ENCODE measurements around the gene CALML4.

Gene CALML4

GRCh38 chr15:68210409-68210756 is 5.3 kb upstream of the CALML4 start:
- Histone ChIP-seq H3K27ac (replicated peaks) (no peak overlapping the region), H3K4me3 (replicated peaks; ENCODE audit: insufficient read depth, low read length) (no peak overlapping the region), H3K27me3 (ENCODE audit: insufficient read depth, poor library complexity, severe bottlenecking) (no peaks in the 10 kb centered on the region)
- no peak for DNase-seq (ENCODE audit: low read depth in 1 of 2, low spot score in 1 of 2)
- TF ChIP-seq SPI1 (IDR thresholded peaks at IDR 0.05; ENCODE audit: borderline replicate concordance, low read depth) = no peak
- TF ChIP-seq, protein P1, sequence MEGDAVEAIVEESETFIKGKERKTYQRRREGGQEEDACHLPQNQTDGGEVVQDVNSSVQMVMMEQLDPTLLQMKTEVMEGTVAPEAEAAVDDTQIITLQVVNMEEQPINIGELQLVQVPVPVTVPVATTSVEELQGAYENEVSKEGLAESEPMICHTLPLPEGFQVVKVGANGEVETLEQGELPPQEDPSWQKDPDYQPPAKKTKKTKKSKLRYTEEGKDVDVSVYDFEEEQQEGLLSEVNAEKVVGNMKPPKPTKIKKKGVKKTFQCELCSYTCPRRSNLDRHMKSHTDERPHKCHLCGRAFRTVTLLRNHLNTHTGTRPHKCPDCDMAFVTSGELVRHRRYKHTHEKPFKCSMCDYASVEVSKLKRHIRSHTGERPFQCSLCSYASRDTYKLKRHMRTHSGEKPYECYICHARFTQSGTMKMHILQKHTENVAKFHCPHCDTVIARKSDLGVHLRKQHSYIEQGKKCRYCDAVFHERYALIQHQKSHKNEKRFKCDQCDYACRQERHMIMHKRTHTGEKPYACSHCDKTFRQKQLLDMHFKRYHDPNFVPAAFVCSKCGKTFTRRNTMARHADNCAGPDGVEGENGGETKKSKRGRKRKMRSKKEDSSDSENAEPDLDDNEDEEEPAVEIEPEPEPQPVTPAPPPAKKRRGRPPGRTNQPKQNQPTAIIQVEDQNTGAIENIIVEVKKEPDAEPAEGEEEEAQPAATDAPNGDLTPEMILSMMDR (IDR thresholded peaks at IDR 0.05; ENCODE audit: insufficient read depth, low read length) = no peak
- TF ChIP-seq, protein P2, sequence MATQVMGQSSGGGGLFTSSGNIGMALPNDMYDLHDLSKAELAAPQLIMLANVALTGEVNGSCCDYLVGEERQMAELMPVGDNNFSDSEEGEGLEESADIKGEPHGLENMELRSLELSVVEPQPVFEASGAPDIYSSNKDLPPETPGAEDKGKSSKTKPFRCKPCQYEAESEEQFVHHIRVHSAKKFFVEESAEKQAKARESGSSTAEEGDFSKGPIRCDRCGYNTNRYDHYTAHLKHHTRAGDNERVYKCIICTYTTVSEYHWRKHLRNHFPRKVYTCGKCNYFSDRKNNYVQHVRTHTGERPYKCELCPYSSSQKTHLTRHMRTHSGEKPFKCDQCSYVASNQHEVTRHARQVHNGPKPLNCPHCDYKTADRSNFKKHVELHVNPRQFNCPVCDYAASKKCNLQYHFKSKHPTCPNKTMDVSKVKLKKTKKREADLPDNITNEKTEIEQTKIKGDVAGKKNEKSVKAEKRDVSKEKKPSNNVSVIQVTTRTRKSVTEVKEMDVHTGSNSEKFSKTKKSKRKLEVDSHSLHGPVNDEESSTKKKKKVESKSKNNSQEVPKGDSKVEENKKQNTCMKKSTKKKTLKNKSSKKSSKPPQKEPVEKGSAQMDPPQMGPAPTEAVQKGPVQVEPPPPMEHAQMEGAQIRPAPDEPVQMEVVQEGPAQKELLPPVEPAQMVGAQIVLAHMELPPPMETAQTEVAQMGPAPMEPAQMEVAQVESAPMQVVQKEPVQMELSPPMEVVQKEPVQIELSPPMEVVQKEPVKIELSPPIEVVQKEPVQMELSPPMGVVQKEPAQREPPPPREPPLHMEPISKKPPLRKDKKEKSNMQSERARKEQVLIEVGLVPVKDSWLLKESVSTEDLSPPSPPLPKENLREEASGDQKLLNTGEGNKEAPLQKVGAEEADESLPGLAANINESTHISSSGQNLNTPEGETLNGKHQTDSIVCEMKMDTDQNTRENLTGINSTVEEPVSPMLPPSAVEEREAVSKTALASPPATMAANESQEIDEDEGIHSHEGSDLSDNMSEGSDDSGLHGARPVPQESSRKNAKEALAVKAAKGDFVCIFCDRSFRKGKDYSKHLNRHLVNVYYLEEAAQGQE (IDR thresholded peaks at IDR 0.05; ENCODE audit: insufficient replicate concordance, low read depth) = no peak
- TF ChIP-seq POLR2AphosphoS5 (IDR thresholded peaks at IDR 0.05; ENCODE audit: low read depth) = no peak
- TF ChIP-seq GABPA (IDR thresholded peaks at IDR 0.05; ENCODE audit: low read depth) = no peak

DNA sequence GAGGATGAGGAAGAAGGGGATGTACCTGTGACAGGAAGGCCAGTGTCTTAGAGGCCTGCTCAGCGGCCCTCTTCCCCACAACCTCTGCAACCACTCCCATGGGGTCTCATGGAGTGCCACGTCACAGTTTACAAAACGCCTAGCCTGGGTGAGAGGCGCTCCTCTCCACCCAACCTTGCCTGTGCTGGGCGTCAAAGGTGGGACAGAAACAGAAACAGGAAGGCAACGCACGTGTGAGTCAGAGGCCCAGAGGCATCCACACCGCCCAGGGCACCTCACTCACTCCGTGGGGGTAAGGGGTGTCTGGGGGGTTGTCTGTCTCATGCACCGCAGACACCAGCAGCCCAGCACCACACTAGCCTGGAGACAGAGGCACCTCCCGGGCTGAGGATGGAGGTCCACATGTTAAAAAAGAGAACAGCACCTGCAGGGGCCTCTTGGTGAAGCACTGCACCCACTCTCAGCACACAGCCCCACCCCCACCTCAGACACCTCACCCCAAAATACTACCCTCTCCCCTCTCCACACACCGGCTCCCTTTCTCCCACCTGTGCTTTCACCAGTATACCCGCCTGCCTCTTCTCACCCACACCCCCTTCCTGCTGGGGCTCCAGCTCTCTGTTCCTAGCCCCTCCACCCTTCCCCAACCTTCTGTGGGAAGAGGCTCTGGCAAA is 4.7 kb upstream of the CALML4 start:
- Histone ChIP-seq H3K27me3 (ENCODE audit: insufficient read depth, poor library complexity, severe bottlenecking) (no peaks in the 10 kb centered on the region), H3K4me3 (replicated peaks; ENCODE audit: insufficient read depth, low read length) (no peak overlapping the region), H3K27ac (replicated peaks) (no peak overlapping the region)
- no peak; the same call in 1 of the 2 replicates for TF ChIP-seq POLR2AphosphoS5 (IDR thresholded peaks at IDR 0.05; ENCODE audit: low read depth)
- no peak for TF ChIP-seq GABPA (IDR thresholded peaks at IDR 0.05; ENCODE audit: low read depth)
- TF ChIP-seq, protein P2 (IDR thresholded peaks at IDR 0.05; ENCODE audit: insufficient replicate concordance, low read depth) = no peak
- TF ChIP-seq, protein P1 (IDR thresholded peaks at IDR 0.05; ENCODE audit: insufficient read depth, low read length) = no peak
- no peak for TF ChIP-seq SPI1 (IDR thresholded peaks at IDR 0.05; ENCODE audit: borderline replicate concordance, low read depth)
- DNase-seq (ENCODE audit: low read depth in 1 of 2, low spot score in 1 of 2) = no peak

GRCh38 chr15:68209272-68209671 is 4.1 kb upstream of the CALML4 start:
- TF ChIP-seq, protein P2 (IDR thresholded peaks at IDR 0.05; ENCODE audit: insufficient replicate concordance, low read depth) = no peak
- H3K27ac ChIP-seq (replicated peaks) = no peak overlapping the region

More at GRCh38 chr15:68209272-68209671, 4.1 kb upstream of the CALML4 start:
- H3K27me3 ChIP-seq (ENCODE audit: insufficient read depth, poor library complexity, severe bottlenecking) = no peaks in the 10 kb centered on the region
- no peak overlapping the region for H3K4me3 ChIP-seq (replicated peaks; ENCODE audit: insufficient read depth, low read length)
- no peak for DNase-seq (ENCODE audit: low read depth in 1 of 2, low spot score in 1 of 2)

All from HL-60 (cell line).